GM19397 (cell line): ENCODE measurements around the gene NCS1.
"Not testable (repeated sequence)": the region's sequence is repeated elsewhere in the genome, so short reads cannot be mapped to it uniquely, and the experiment has no call there.

ENCODE experiments used
- ATAC-seq: cut with Tn5 transposase; IDR thresholded peaks from one replicate; pipeline ENCODE4 v1.9.1; 2021; ENCODE audit warnings: mild to moderate bottlenecking, moderate library complexity; ENCODE audit not compliant: unreplicated experiment

Gene NCS1

GRCh38 chr9:130235558-130236435 is 63.6 kb downstream of the NCS1 start:
- ATAC-seq = no peak

GRCh38 chr9:130236436-130236985 is 64.3 kb downstream of the NCS1 start:
- no peak for ATAC-seq

- no peak for ATAC-seq
These were observed 64.9 kb downstream of the NCS1 start for GRCh38 chr9:130237076-130237475.

- ATAC-seq = no peak
These were observed 65.7 kb downstream of the NCS1 start for GRCh38 chr9:130237763-130238524.

GRCh38 chr9:130239363-130239695 is 67.1 kb downstream of the NCS1 start:
- ATAC-seq = no peak

GRCh38 chr9:130239741-130240241 is 67.6 kb downstream of the NCS1 start:
- no peak for ATAC-seq

- no peak for ATAC-seq
These were observed 68.4 kb downstream of the NCS1 start for GRCh38 chr9:130240410-130241197.

GRCh38 chr9:130241198-130241535 is 69.0 kb downstream of the NCS1 start:
- ATAC-seq = no peak

GRCh38 chr9:130242270-130243014 is 70.2 kb downstream of the NCS1 start:
- no peak for ATAC-seq

GRCh38 chr9:130243015-130243881 is 71.0 kb downstream of the NCS1 start:
- no peak for ATAC-seq

- ATAC-seq = no peak
These were observed 71.6 kb downstream of the NCS1 start for GRCh38 chr9:130243882-130244170.

- no peak for ATAC-seq
These were observed 72.5 kb downstream of the NCS1 start for GRCh38 chr9:130244548-130245165.

GRCh38 chr9:130245474-130245873 is 73.3 kb downstream of the NCS1 start:
- no peak for ATAC-seq

- no peak for ATAC-seq
These were observed 73.9 kb downstream of the NCS1 start for GRCh38 chr9:130246126-130246525.

- no peak for ATAC-seq
These were observed 82.8 kb downstream of the NCS1 start for GRCh38 chr9:130254747-130255630.

- ATAC-seq = no peak
These were observed 83.5 kb downstream of the NCS1 start for GRCh38 chr9:130255631-130256134.

- no peak for ATAC-seq
These were observed 84.4 kb downstream of the NCS1 start for GRCh38 chr9:130256644-130257043.

- not testable (repeated sequence) for ATAC-seq
These were observed 85.9 kb downstream of the NCS1 start for GRCh38 chr9:130258137-130258536.
